ENCODE results near the gene RBM20. TPM values are rescaled to one million over a fixed set of nuclear protein-coding genes. Genes with fewer than 3 reads are reported as not detected.

Gene RBM20
- total RNA-seq, 1 donor, result under 0.01 TPM

GRCh38 chr10:110668443-110668842 is 24.3 kb downstream of the RBM20 start:
- no peak for DNase-seq (ENCODE audit: low read depth in 2 of 3, low spot score in 2 of 3)

GRCh38 chr10:110670335-110670734 is 26.2 kb downstream of the RBM20 start:
- DNase-seq (ENCODE audit: low read depth in 2 of 3, low spot score in 2 of 3), result no peak

- peak; percentile 16 to 84 (median 76) for DNase-seq (ENCODE audit: low read depth in 2 of 3, low spot score in 2 of 3)
Observed at GRCh38 chr10:110671788-110672579, 27.8 kb downstream of the RBM20 start.

- no peak for DNase-seq (ENCODE audit: low read depth in 2 of 3, low spot score in 2 of 3)
Observed at GRCh38 chr10:110672580-110672919, 28.4 kb downstream of the RBM20 start.

GRCh38 chr10:110676016-110676415 is 31.9 kb downstream of the RBM20 start:
- DNase-seq (ENCODE audit: low read depth in 2 of 3, low spot score in 2 of 3), result no peak

GRCh38 chr10:110679486-110680272 is 35.5 kb downstream of the RBM20 start:
- DNase-seq (ENCODE audit: low read depth in 2 of 3, low spot score in 2 of 3), result peak in 2 of 3 donors; percentile 16 to 63

- DNase-seq (ENCODE audit: low read depth in 2 of 3, low spot score in 2 of 3), result no peak
Observed at GRCh38 chr10:110680273-110681020, 36.3 kb downstream of the RBM20 start.

GRCh38 chr10:110681023-110681681 is 37.0 kb downstream of the RBM20 start:
- DNase-seq (ENCODE audit: low read depth in 2 of 3, low spot score in 2 of 3), result peak in 2 of 3 donors; percentile 29 to 66

GRCh38 chr10:110682348-110682747 is 38.2 kb downstream of the RBM20 start:
- DNase-seq (ENCODE audit: low read depth in 2 of 3, low spot score in 2 of 3), result no peak

- no peak for DNase-seq (ENCODE audit: low read depth in 2 of 3, low spot score in 2 of 3)
Observed at GRCh38 chr10:110684800-110685446, 40.8 kb downstream of the RBM20 start.

GRCh38 chr10:110686047-110686446 is 41.9 kb downstream of the RBM20 start:
- no peak for DNase-seq (ENCODE audit: low read depth in 2 of 3, low spot score in 2 of 3)

- no peak for DNase-seq (ENCODE audit: low read depth in 2 of 3, low spot score in 2 of 3)
Observed at GRCh38 chr10:110686949-110687348, 42.8 kb downstream of the RBM20 start.

GRCh38 chr10:110687400-110687799 is 43.3 kb downstream of the RBM20 start:
- no peak for DNase-seq (ENCODE audit: low read depth in 2 of 3, low spot score in 2 of 3)

- no peak for DNase-seq (ENCODE audit: low read depth in 2 of 3, low spot score in 2 of 3)
Observed at GRCh38 chr10:110691139-110691538, 47.0 kb downstream of the RBM20 start.

GRCh38 chr10:110694263-110694662 is 50.1 kb downstream of the RBM20 start:
- no peak for DNase-seq (ENCODE audit: low read depth in 2 of 3, low spot score in 2 of 3)

GRCh38 chr10:110694820-110695538 is 50.8 kb downstream of the RBM20 start:
- DNase-seq (ENCODE audit: low read depth in 2 of 3, low spot score in 2 of 3), result no peak

GRCh38 chr10:110695539-110695886 is 51.4 kb downstream of the RBM20 start:
- no peak for DNase-seq (ENCODE audit: low read depth in 2 of 3, low spot score in 2 of 3)

- DNase-seq (ENCODE audit: low read depth in 2 of 3, low spot score in 2 of 3), result no peak
Observed at GRCh38 chr10:110696436-110696835, 52.3 kb downstream of the RBM20 start.

GRCh38 chr10:110698340-110698739 is 54.2 kb downstream of the RBM20 start:
- no peak for DNase-seq (ENCODE audit: low read depth in 2 of 3, low spot score in 2 of 3)

GRCh38 chr10:110698782-110699201 is 54.7 kb downstream of the RBM20 start:
- DNase-seq (ENCODE audit: low read depth in 2 of 3, low spot score in 2 of 3), result no peak

Measured in hematopoietic multipotent progenitor cell (in vitro differentiated cells).